Neuron (in vitro differentiated cells): ENCODE data around the gene OXNAD1.

ENCODE experiments used
- H2AFZ ChIP-seq: one replicate; pipeline ENCODE4 v1.6.1; 2013; ENCODE audit warnings: low read depth, mild to moderate bottlenecking, inconsistent platforms, low read length, moderate library complexity
- H3K27me3 ChIP-seq: one replicate; pipeline ENCODE4 v1.6.1; 2013; ENCODE audit warnings: low read length; ENCODE audit not compliant: insufficient read depth
- H3K36me3 ChIP-seq: one replicate; pipeline ENCODE4 v1.6.1; 2013; ENCODE audit warnings: low read length; ENCODE audit not compliant: insufficient read depth
- H3K4me1 ChIP-seq: one replicate; pipeline ENCODE4 v1.6.1; 2013; ENCODE audit warnings: low read length; ENCODE audit not compliant: insufficient read depth
- H3K4me3 ChIP-seq: 2 replicates; pipeline ENCODE4 v1.5.1; 2013; ENCODE audit warnings: mild to moderate bottlenecking, low read length, moderate library complexity
- H3K9me3 ChIP-seq: one replicate; pipeline ENCODE4 v1.6.1; 2013; ENCODE audit warnings: low read length

Gene OXNAD1

DNA sequence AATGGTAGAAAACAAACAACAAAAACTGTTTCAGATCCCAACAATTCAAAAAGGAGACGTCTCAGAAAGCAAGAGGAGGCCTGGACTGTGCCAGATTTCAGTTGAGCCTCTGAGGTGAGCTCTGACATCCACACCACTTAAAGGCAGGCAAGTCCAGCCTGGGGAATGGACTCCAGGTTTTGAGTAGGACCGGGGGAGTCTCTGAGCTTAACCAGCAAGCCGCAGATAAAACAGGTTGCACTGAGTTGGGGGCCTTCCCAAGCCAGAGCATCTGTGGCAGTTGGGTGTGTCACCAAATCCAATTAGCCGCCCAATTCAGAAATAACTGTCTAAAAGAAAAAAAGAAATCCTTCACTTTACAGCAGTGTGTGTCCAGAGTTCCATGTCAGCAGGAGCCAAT lies 54.7 kb downstream of the OXNAD1 start:
- peaks cover 22% of the 10 kb centered on the region for H3K36me3 ChIP-seq
- H3K27me3 ChIP-seq: no peaks in the 10 kb centered on the region
- no peaks in the 10 kb centered on the region for H3K4me1 ChIP-seq
- H2AFZ ChIP-seq: no peak overlapping the region
- no peaks in the 10 kb centered on the region for H3K9me3 ChIP-seq
- H3K4me3 ChIP-seq: no peak overlapping the region

GRCh38 chr3:16320711-16321110 lies 55.7 kb downstream of the OXNAD1 start:
- Histone ChIP-seq H3K4me1 (no peaks in the 10 kb centered on the region), H3K4me3 (no peak overlapping the region), H3K27me3 (no peaks in the 10 kb centered on the region), H3K9me3 (no peaks in the 10 kb centered on the region), H2AFZ (no peak overlapping the region), H3K36me3 (peaks cover 18% of the 10 kb centered on the region)

GRCh38 chr3:16322189-16322588 lies 57.2 kb downstream of the OXNAD1 start:
- peaks cover 11% of the 10 kb centered on the region for H3K36me3 ChIP-seq
- no peak overlapping the region for H2AFZ ChIP-seq

DNA sequence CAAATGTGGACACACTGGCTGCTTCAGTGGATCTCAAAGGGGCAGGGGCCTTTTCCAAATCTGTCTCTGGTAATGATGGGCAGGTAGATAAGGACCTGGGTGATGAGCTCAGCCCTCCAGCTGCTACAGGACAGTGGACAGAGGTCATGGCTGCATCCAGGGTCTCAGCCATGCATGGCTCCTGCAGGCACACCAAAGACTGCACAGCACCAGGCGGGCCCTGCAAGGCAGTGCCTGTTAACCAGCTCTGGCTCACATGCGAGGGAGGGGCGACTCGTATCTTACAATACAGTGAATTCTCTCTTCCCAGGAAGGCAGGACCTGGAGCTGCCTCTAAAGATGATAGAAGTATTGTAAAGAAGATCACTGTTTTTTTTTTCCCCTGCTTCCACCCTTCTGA lies 58.7 kb downstream of the OXNAD1 start:
- Histone ChIP-seq H3K27me3 (no peaks in the 10 kb centered on the region), H3K4me1 (no peaks in the 10 kb centered on the region), H2AFZ (no peak overlapping the region), H3K36me3 (peaks cover 11% of the 10 kb centered on the region), H3K4me3 (no peak overlapping the region), H3K9me3 (no peaks in the 10 kb centered on the region)

More at GRCh38 chr3:16322189-16322588, 57.2 kb downstream of the OXNAD1 start:
- H3K27me3 ChIP-seq: no peaks in the 10 kb centered on the region
- no peaks in the 10 kb centered on the region for H3K4me1 ChIP-seq
- no peak overlapping the region for H3K4me3 ChIP-seq
- H3K9me3 ChIP-seq: no peaks in the 10 kb centered on the region

DNA sequence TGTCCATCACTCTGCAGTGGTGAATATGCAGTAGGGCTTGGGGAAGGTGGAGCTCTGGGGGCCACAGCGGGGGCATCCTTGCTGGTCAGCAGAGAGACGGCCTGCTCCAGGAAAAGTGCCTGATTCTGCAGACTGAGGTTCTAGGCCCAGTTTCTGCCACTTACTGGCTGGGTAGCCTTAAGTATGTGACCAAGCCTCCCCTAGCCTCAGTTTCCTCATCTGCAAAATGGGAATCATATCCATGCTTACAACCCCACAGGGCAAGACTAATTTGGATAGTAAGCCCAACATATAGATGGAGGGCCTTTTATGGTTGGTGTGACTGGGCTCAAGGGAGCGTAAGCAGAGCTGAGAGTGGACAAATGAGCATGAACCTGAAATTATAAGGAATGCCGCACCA lies 60.8 kb downstream of the OXNAD1 start:
- peaks cover 18% of the 10 kb centered on the region for H3K4me1 ChIP-seq
- peaks cover 9% of the 10 kb centered on the region for H3K36me3 ChIP-seq
- H3K9me3 ChIP-seq: no peaks in the 10 kb centered on the region
- H3K4me3 ChIP-seq: no peak overlapping the region
- H3K27me3 ChIP-seq: no peaks in the 10 kb centered on the region
- no peak overlapping the region for H2AFZ ChIP-seq

GRCh38 chr3:16326724-16327349 lies 61.8 kb downstream of the OXNAD1 start:
- Histone ChIP-seq H3K4me3 (no peak overlapping the region), H3K36me3 (peaks cover 7% of the 10 kb centered on the region), H3K27me3 (no peaks in the 10 kb centered on the region), H3K9me3 (no peaks in the 10 kb centered on the region), H3K4me1 (peaks cover 20% of the 10 kb centered on the region), H2AFZ (no peak overlapping the region)

DNA sequence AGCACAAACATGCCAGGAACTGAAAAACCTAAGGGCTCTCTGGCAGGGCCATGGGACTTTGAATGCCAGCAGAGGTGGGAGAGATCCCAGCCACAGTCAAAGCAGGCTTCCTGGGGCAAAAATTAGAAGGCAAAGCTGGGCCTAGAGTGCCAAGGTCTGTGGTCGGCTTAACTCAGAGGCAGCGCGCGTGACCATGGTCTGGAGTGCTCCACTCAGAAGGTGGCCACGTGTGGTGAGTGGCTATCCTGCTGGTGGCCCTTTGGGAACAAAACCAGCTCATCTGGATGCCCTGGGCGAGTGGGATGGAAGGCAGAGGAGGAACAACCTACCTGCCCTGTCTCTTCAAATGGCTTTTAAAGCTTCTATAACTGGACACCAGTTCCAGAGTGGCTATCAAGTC lies 63.1 kb downstream of the OXNAD1 start:
- H3K36me3 ChIP-seq: no peaks in the 10 kb centered on the region
- H3K27me3 ChIP-seq: no peaks in the 10 kb centered on the region
- H2AFZ ChIP-seq: no peak overlapping the region
- H3K4me1 ChIP-seq: peaks cover 28% of the 10 kb centered on the region
- no peaks in the 10 kb centered on the region for H3K9me3 ChIP-seq
- H3K4me3 ChIP-seq: no peak overlapping the region

- Histone ChIP-seq H2AFZ (peak overlapping the region; percentile 14), H3K9me3 (no peaks in the 10 kb centered on the region), H3K36me3 (no peaks in the 10 kb centered on the region), H3K4me3 (no peak overlapping the region), H3K27me3 (no peaks in the 10 kb centered on the region), H3K4me1 (peaks cover 34% of the 10 kb centered on the region)
Measured at GRCh38 chr3:16329036-16329825, 64.2 kb downstream of the OXNAD1 start.

DNA sequence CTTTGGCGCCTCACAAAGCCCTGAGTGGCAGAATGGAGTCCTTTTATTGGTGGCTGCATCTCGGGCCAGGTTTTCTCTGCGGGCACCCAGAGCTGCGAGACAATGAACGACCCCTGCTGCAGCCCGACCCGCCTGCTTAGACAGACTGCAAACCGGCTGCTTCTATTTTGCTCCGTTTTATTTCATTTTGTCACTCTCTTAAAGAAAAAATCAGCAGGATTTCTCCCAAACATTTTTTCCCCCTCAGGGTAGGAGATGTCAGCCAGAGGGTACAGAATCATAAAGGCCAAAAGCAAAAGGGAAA lies 64.8 kb downstream of the OXNAD1 start:
- Histone ChIP-seq H3K4me3 (peak overlapping the region; percentile 0), H2AFZ (peak overlapping the region; percentile 14)

GRCh38 chr3:16330351-16330750 lies 65.3 kb downstream of the OXNAD1 start:
- Histone ChIP-seq H3K4me1 (peaks cover 34% of the 10 kb centered on the region), H3K9me3 (peaks cover 2% of the 10 kb centered on the region), H3K36me3 (no peaks in the 10 kb centered on the region), H3K4me3 (peak overlapping the region; percentile 0), H2AFZ (peak overlapping the region; percentile 14), H3K27me3 (no peaks in the 10 kb centered on the region)

More for the DNA sequence above, 64.8 kb downstream of the OXNAD1 start:
- Histone ChIP-seq H3K36me3 (no peaks in the 10 kb centered on the region), H3K4me1 (peaks cover 34% of the 10 kb centered on the region), H3K27me3 (no peaks in the 10 kb centered on the region), H3K9me3 (peaks cover 1% of the 10 kb centered on the region)

DNA sequence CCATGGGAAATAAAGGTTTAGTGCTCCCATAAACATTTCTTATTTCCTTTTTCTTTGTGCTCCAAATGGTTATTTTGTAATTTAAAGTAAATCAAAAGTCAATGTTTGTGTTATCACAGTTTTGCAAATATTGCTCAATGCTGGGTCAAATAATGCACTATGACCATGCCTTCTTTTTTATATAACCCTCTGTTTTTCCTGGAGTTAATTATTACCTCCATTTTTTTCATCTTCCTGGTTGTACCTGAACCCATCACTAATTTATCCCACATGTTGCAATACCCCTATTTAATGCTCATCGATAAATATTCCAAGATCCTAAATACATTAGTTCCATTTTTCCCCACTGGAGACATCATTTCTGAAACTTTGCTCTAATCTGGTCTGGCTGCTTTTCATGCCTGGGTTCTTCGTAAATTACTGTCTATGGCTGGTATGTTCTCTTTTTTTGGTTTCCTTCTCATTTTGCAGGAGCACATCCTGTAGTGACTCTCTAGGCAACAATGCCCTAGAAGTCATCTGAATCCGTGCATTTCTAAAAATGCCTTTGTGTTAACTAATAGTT lies 66.4 kb downstream of the OXNAD1 start:
- Histone ChIP-seq H3K27me3 (no peaks in the 10 kb centered on the region), H3K36me3 (no peaks in the 10 kb centered on the region), H3K4me1 (peaks cover 34% of the 10 kb centered on the region), H2AFZ (no peak overlapping the region), H3K9me3 (peaks cover 2% of the 10 kb centered on the region), H3K4me3 (no peak overlapping the region)

DNA sequence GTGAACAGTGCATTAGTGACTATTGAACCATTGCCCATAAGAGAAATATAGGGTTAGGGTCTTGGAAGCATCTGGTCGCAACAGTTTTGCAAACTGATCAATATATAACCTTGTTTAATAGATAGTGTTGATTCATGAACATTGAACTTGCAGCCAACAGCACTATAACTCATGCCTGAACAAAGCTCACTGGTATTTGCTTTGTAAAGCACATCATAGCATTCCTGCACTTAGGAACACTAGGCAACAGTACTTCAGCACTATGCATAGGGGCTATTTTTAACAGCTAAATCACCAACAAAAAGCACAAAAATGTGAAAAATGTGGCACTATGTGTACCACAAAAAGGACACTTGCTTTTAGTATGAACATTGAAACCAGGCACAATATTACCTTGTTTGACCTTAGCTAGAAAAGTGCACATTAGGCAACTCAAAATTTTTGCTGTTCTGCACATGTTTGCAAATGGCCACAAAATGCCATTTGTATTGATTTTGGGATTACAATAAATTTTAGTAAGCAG lies 68.0 kb downstream of the OXNAD1 start:
- Histone ChIP-seq H2AFZ (no peak overlapping the region), H3K9me3 (peaks cover 2% of the 10 kb centered on the region), H3K4me3 (no peak overlapping the region), H3K36me3 (no peaks in the 10 kb centered on the region), H3K27me3 (no peaks in the 10 kb centered on the region), H3K4me1 (peaks cover 34% of the 10 kb centered on the region)

DNA sequence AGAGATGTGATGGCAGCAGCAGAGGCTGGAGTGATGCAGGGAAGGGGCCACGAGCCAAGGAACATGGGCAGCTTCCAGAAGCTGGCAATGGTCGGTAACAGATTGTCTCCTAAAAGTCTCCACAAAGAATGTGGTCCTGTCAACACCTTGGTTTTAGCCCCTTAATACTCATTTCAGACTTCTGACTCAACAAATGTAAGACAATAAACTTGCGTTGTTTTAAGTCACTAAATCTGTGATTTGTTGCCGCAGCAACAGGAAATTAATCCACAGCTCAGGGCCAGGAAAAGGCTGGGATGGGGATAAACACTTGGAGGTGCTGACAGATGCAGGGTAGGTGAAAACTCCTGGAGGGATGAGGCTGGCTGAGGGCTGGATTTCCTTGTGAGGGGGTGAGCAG lies 69.9 kb downstream of the OXNAD1 start:
- H3K36me3 ChIP-seq: no peaks in the 10 kb centered on the region
- no peak overlapping the region for H2AFZ ChIP-seq
- H3K9me3 ChIP-seq: peaks cover 2% of the 10 kb centered on the region
- H3K4me1 ChIP-seq: peaks cover 32% of the 10 kb centered on the region
- H3K27me3 ChIP-seq: no peaks in the 10 kb centered on the region
- H3K4me3 ChIP-seq: no peak overlapping the region
